HG03097 (cell line): ENCODE measurements around the gene FDXR.

Experiments
- ATAC-seq: cut with Tn5 transposase; IDR thresholded peaks from one replicate; pipeline ENCODE4 v1.9.1; 2021; ENCODE audit not compliant: unreplicated experiment, low FRiP score

Gene FDXR

DNA sequence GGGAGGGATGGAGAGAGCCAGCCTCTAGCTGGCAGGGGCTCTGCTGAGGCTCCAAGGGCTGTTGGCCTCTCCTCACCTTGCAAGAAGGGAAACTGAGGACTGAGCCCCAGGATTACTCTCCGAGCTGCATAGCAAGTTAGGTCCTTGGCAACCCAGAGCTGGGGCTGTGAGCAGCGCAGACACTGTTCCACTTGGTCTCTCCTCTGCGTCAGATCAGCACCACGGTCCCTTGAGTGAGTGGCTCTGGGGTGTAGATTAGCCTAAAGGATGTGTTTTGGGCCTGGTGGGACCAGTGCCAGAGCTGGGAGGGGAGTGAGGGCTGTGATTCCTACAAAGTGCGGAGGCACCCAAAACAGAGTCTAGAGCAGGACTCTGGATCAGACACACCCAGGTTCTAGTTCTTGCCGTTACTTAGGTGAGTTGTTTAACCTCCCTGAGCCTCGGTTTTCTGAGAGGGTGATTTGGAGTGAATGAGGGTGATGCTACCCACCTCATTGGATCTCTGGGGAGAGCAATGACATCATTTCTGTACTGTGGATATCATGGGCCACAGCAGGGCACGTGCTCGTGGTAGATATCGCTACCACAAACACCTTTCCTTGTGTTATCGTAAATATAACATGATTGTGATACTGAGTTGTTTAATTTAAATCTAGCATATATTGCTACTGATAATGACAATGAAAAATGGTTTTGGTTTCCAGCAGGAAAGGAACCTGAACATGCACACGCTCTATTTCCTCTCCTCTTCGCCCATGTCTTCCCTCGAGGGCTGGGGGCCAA lies 28.8 kb upstream of the FDXR start:
- ATAC-seq: no peak

DNA sequence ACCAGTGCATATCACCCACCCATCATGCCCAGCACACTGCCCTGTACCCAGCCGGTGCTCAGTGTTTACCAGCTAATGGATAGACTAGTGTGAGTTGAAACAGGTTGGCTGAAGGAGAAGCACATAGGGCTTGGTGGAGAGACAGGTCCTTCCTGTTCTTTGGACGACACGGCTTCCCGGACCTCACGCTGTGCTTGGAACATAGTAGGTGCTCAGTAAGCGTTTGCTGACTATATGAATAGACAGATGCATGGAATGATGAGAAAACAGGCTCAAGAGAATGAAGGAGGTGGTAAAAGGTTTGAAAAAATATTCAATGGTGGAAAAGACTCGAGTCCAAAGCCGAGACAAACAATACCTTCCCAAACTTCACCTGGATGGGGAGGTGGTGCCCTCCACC lies 27.4 kb upstream of the FDXR start:
- no peak for ATAC-seq

DNA sequence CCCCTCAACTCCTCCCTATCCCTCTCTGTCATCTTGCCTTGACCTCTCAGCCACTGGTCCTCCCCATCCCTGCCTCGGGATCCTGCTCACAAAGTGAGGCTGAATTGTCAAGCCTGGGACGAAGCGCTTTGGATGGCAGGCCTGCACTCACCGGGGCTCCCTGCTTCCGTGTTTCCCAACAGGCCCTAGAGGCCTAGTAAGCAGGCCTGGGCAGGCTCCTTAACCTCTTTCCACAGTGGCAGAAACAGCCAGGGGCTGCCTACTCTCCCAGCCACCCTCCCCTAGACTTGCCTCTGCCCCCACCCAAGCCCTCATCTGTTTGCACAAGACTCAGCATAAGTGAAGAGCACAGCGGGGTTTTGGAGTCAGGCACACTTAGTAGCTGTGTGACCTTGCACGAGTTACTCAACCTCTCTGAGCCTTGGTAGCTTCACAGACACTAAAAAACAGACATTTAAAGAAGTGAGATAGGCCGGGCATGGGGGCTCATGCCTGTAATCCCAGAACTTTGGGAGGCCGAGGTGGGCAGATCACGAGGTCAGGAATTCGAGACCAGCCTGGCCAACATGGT lies 25.7 kb upstream of the FDXR start:
- no peak for ATAC-seq

DNA sequence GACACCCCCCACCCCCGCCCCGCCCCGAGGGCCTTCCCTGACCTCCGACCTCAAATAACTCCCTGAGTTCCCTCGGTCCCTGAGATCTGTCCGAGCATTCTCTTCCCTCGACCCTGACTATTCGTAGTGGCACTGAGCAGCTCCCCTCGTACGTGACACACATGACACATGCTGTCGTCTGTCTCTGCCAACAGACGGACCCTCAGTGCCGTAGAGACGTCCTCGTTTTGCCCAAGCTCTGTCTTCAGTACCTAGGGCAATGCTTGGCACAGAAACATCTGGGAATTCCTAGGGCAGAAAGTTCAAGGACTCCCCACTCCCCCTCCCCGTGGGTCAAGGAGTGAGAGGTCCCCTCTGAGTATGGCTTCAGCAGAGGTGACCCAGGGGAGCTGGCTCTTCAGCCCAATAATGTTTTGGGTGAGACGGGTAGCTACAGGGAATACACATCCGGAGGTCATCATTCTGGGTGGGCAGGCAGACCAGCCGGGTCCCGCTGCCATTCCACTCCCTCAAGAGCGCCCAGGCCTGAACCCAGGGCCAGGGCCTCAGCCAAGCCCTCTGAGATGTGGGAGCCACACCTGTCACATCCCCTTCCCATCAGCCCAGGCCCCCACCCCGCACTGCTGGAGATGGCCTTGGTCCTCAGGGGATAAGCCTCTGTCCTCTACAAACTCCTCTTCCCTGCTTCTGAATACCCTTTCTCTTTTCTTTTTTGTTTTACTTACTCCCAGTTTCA lies 21.3 kb upstream of the FDXR start:
- ATAC-seq: no peak

DNA sequence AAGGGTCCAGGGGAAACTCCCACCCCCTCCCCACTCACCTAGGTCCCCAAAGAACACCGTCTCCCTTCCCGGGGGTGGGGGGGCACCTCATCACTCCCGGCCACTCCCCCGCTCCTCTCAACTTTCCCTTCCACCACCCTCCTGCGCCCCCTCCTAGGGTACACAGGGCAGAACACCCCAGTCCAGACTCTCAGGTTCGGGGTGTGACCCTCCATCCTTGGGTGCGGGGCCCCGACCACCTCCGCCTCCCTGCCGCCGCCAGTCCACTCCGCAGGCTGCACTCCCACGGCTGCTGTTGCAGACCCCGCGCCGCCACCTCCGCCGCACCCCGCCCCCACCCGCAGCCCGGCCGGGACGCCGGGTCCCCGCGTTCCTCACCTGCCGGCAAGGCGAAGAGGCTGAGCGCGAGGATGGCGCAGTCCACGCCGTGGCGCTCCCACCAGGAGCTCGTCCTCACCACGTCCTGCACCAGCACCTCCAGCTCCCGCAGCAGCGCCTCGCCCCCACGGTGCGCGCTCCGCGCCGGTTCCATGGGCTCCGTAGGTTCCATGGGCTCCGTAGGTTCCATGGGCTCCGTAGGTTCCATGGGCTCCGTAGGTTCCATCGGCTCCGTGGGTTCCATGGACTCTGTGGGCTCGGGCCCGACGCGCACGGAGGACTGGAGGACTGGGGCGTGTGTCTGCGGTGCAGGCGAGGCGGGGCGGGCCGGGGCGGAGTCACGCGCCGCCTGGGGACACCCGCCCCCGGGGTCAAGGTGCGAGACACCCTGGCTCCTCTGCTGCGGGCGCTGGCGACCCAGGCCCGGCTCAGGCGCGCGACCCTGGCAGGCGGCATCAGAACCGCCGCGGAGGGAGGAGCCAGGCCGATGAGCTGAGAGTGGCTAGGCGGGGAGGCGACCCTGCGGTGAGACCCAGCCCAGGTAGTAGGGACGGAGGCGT lies 20.4 kb upstream of the FDXR start, which contains the start of gene FADS6:
Gene FADS6, minus strand, starts transcription at position 660 of the 938 bp plus-strand sequence. Its CDS starts 38 bp downstream, at position 622.
- ATAC-seq: no peak

DNA sequence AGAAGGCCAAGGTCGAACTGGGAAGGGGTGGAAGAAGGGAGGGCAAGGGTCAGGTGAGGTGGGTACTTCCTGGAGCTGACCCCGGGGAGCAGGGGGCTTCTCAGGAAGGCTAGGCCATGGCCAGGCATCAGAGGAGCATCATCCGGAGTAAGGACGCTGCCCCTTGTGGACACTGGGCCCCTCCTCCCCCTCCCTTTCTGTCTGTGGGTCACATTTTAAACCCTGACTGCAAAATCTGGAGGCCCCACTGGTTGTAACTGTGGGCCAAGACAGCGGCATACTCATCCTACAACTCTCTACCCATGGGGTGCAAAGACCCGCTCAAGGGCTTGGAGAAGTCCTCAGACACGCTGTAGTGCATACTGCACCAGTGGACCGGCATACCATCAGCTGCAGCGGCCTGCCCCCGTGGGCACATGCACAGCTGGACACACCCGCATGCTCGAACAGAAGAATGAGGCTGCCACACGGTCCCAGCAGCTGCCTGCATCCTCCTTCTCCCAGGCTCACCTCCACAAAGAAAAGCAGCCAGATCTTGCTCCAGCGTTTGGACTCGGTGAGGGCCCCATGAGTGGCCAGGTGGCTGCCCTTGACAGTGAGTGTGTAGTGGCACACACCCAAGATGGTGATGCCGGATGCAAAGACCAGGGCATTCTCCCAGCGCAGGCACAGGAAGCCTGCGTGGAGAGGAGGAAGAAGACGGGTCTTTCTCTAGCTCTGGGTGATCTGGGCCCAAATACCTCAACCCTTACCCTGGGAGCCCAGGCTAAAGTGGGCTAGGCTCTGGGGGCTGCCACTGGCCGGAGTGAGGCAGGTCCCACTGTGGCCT lies 19.4 kb upstream of the FDXR start:
- no peak for ATAC-seq

DNA sequence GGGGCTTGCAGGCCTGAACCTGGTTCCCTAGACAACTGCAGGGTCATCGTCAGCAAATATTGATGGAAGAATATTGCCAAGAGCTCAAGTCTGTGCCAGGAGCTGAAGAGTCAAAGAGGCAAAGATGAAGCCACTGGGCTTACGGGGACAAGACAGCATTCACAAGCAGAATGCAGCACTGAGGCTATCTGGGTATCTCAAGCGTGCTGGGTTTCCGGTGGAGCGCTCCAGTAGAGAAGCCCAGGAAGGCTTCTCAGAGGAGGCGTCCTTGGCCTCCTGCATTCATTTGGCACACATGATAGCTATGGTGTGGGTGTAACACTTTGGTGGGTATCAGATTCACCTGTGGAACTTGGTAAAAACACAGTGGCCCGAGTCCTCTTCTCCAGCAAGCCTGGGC lies 17.8 kb upstream of the FDXR start:
- ATAC-seq: no peak

DNA sequence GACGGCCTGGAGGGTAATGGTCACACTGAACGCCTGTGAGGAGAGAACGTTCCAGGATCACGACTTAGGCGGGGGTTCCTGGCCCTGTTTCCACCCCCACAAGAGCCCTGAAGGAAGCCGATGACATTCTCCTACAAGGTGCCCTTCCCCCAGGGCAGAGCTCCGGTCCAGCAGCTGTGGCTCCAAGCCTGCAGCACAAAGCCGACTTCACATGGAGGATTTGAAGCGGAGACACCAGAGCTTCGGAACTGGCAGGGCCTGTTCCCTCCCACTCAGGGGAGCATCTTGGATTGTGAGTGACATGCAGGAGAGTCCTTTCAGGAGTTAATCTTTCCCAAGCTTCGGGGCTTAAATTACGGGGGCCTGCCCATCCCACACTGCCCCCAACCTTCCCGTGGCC lies 15.7 kb upstream of the FDXR start:
- no peak for ATAC-seq

DNA sequence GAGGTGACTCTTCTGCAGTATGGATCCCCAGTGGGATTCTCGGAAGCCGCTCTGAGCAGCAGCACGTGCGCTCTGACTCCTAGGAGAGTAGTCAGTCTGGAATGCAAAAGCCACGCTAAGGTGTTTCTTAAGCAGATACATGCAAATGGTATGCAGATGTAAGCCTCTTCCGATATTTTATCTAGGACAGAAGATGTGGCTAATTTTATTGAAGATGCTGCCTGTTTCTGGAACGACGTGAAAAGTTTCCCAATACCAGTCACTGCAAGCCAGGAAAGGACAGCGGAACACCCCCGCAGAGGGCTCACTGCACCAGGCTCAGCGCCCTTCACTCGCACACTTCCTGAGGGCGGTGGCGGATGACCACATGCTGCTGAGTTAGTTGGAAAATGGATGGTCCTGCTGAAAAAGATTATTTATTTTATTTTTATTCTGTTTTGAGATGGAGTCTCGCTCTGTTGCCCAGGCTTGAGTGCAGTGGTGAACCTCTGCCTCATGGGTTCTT lies 10.5 kb upstream of the FDXR start:
- ATAC-seq: no peak

DNA sequence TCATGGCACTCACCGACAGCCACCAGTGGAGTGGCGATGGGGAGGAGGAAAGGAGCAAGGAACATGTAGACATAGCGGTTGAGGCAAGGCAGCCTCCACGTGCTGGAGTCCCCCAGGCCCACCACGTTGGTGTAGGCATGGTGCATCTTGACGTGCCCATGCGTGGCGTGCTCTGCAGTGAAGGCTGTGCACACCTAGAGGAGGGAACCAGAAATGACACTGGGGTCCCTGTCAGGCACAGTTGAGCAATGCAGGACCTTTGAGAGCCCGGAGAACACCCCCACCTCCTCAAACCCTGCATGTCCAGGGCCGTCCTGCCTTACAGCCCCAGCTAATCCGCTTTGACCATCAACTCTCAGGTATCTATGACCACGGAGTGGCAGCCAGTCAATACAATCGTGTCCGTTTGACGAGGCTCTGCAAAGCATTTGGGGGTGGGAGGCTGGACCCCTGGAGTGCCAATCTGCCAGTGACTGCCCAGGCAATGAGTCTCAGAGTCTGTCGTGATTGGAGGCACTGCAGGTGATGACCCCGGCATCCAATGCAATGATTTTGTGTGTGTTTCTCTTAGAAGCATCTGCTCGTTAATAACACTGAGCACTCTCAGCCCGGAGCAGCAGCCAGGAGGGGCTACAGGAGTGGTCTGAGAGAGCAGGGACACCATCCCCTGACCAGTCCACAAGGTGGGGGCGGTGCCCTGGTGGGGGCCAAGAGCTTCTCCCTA lies 9.9 kb upstream of the FDXR start:
- no peak for ATAC-seq

DNA sequence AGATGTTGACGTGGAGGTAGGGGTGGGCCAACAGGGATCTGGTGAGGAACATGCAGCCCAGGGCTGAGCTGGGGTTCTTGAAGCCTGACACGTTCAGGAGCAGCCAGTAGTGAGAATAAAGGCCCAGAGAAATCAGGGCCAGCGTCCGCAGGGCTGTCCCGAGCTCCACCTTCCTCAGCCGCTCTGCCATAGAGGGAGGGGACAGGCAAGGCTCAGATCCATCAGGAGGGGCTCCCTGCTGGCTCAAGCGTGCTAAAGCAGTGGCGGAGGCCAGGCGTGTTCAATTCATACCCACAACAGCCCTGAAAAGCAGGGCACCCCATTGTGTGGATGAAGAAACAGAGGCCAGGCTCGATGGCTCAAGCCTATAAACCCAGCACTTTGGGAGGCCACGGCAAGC lies 8.3 kb upstream of the FDXR start:
- ATAC-seq: no peak

DNA sequence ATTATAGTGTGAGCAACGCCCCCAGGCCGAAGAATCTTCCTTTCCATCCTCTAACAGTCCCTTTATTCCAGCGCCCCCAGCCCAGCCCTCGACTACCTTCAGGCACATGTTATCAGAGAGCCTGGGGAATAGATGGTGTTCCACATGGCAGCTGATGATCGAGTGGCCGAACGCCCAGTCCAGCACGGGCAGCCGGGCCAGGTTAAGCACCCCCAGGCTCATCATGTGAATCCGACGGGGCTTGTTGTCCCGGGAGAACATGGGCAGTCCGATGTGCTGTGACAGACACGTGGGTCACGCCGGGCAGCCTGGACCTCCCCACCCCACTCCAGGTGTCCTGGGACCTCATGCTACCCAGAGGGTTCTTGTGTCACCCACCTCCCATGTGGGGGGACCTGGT lies 6.5 kb upstream of the FDXR start:
- ATAC-seq: no peak

DNA sequence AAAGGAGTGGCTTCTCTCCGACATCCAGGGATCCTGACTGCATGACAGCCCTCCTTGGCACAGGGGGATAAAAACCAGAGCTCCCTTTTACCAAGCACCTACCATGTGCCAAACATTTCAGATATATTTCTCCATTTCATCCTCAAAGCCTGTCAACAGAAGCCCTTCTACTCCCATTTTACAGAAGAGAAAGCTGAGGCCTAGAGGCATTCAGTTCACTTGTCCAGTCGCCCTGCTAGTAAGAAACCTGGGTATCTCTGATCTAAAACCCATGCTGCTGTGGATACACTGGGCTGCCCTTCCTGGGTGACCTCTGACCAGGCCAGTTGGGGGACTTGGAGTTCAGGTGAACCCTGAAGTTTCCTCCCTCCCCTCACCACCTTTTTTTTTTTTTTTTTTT lies 5.9 kb upstream of the FDXR start:
- ATAC-seq: no peak

DNA sequence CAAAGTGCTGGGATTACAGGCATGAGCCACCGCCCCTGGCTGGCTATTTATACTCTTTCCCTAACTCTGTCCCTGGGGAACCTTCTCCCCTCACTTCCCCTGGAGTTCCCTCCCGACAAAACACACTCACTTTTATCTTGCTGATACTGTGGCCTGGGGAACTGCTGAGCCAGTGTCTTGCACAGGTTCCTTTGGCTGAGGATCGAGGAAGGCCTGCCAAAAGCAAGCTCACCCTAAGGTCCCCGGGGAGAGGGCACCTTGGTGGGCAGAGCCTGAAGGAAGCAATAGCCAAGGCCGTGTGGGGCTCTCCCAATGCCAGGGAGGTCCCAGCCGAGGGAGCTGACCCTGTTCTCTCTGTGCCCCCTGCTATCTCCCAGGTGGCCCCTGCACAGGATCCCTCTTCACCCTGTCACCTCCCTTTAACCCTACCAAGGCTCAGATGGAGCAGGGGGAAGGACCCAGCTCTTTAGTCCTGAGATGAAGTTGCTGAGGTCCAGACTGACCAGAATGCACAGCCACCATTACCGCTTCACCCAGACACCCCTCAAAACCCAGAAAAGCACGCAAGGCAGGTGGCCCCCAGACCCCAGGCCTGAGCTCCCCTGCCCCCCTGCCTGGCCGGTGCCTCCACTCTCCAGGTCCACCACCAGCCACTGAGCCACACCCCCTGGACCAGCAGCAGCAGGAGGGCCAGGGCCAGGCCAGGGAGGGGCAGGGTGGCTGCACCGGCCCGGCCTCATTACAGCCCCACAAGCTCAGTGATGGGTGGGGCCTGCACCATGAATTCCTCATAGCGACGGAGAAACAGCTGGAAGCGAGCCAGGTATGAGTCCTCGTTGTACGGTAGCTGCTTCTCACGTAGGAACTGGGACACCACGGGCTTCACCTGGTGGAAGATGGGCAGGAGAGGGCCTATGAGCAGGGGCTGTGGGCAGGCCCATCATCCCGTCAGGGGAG lies 5.1 kb upstream of the FDXR start:
- ATAC-seq: no peak

DNA sequence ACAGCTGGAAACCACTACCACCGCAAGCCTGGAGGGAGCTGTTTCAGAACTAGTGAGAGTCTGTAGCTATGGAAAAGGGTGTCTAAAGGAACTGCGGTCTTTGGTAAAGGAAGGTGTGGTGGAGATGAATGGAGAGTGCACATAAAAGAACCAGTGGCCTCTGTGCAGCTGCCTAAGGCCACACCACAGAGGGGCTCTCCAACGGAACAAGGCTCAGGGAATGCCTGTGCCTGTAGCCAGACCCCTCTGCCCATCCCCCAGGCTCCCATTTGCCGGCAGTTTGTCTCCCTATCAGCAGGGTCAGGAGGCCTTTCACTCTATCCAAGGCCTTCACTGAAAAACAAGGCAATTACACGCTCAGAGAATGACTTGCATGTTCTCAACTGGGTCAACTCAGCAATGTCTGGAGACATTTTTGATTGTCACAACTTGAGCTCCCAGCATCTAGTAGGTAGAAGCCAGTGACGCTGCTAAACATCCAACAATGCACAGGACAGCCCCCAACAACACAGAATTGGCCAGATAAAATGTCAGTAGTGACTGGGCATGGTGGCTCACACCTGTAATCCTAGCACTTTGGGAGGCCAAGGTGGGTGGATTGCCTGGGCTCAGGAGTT lies 3.3 kb upstream of the FDXR start:
- no peak for ATAC-seq

DNA sequence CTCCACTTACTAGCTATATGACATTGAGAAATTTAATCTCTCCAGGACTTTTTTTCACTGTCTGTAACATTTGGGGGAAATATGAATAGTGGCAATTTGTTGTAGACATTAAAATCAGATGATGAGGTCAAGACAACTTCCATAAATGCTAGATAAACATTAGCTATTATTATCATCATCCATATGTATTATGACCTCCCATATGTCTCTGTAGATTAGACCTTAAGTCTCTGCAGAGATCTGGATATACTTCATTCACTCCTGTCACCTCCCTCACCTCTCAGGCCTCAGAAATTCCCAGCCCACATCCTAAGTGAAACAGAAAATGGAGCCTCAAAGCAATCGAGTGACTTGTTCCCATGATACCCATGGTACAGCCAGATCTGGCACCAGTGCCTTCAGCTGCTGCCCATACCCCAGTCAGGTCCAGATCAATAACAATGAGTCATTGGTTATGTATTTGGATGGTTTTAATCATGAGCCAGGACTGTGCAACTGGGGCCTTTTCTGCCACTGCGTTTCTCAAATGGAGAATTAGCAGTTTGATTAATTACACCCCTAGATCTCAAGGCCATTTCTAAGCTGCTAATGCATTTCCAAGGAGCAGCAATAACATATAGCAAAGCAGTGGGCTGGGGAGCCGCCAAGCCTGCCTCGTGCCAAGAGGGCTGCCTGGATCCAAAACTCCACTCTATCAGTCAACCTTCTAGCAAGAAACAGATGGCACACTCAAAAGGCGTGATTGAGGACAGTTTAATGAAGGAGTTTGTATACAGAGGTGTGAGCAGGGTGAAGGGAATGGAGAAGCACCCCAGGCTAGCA lies 2.6 kb upstream of the FDXR start:
- ATAC-seq: no peak

DNA sequence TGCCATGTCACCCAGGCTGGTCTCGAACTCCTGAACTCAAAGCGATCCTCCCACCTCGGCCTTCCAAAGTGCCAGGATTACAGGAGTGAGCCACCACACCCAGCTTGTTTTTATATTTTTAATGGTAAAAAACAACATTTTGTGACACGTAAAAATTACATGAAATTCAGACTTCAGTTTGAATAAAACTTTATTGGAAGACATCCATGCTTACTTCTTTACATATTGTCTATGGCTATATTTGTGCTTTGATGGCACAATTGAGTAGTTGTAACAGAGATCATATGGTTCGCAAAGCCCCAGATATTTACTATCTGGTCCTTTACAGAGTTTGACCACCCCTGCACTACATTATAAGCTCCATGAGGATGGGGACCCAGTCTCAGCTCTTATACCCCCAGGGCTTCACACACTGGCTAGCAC lies 1.8 kb upstream of the FDXR start:
- no peak for ATAC-seq
